HEK293T (cell line): Measurements from ENCODE around the gene SDHC.

ENCODE experiments used
- ELF4 ChIP-seq: fragments of 450-650 bp; IDR thresholded peaks from 2 replicates; pipeline ENCODE4 v1.6.1; 2017; ENCODE audit warnings: antibody characterized with exemption
- FOXA1 ChIP-seq: fragments of 450-650 bp; IDR thresholded peaks from 2 replicates; pipeline ENCODE4 v1.6.1; 2016; ENCODE audit warnings: mild to moderate bottlenecking
- FOXK2 ChIP-seq: fragments of 450-650 bp; IDR thresholded peaks from 2 replicates; pipeline ENCODE4 v1.6.1; 2016; ENCODE audit warnings: mild to moderate bottlenecking
- FOXM1 ChIP-seq: fragments of 450-650 bp; IDR thresholded peaks from 2 replicates; pipeline ENCODE4 v1.6.1; 2017; ENCODE audit warnings: mild to moderate bottlenecking, borderline replicate concordance
- PKNOX1 ChIP-seq: fragments of 450-650 bp; IDR thresholded peaks from 2 replicates; pipeline ENCODE4 v1.6.1; 2016
- SP1 ChIP-seq: fragments of 450-650 bp; IDR thresholded peaks from 2 replicates; pipeline ENCODE4 v1.6.1; 2017
- SUZ12 ChIP-seq: fragments of 450-650 bp; IDR thresholded peaks from 2 replicates; pipeline ENCODE4 v1.6.1; 2016; ENCODE audit warnings: mild to moderate bottlenecking
- TARDBP ChIP-seq: fragments of 450-650 bp; IDR thresholded peaks from 2 replicates; pipeline ENCODE4 v1.6.1; 2016
- ZNF384 ChIP-seq: fragments of 450-650 bp; IDR thresholded peaks from 2 replicates; pipeline ENCODE4 v1.6.1; 2016

GRCh38 chr1:161364332-161364731 is 50.2 kb downstream of the SDHC start:
- TF ChIP-seq PKNOX1 (no peak), ELF4 (no peak), FOXK2 (no peak), ZNF384 (no peak), SP1 (no peak), SUZ12 (no peak), FOXM1 (no peak), TARDBP (no peak), FOXA1 (no peak)
